Activated naive CD4-positive, alpha-beta T cell treated with anti-CD3 and anti-CD28 coated beads, Interleukin-2, amount 10 ng/mL, durations not matched to agents 7 days and 5 days (primary cell): ENCODE measurements around the gene NTNG1.

Source experiments
- CTCF ChIA-PET: fragments of 350-600 bp; sonication (Branson Sonifier 250); formaldehyde crosslinking; loops from one replicate; lab custom pipeline; 2021; ENCODE audit warnings: antibody characterized with exemption; lab: Charles Lee
- DNase-seq: peaks from one replicate; pipeline ENCODE4 v3.0.0-alpha.2; 2020
- H3K27ac Mint-ChIP-seq: one replicate; pipeline ENCODE4 v1.8.0; 2021; ENCODE audit warnings: mild to moderate bottlenecking, moderate library complexity, mixed read lengths
- H3K27me3 Mint-ChIP-seq: one replicate; pipeline ENCODE4 v1.8.0; 2021; ENCODE audit warnings: mild to moderate bottlenecking, mixed read lengths
- H3K36me3 Mint-ChIP-seq: one replicate; pipeline ENCODE4 v1.8.0; 2021; ENCODE audit warnings: mixed read lengths
- H3K4me1 Mint-ChIP-seq: one replicate; pipeline ENCODE4 v1.8.0; 2021; ENCODE audit warnings: mixed read lengths
- H3K4me3 Mint-ChIP-seq: one replicate; pipeline ENCODE4 v1.8.0; 2021; ENCODE audit warnings: mild to moderate bottlenecking, moderate library complexity, mixed read lengths
- H3K9me3 Mint-ChIP-seq: one replicate; pipeline ENCODE4 v1.8.0; 2021; ENCODE audit warnings: mixed read lengths

Gene NTNG1

DNA sequence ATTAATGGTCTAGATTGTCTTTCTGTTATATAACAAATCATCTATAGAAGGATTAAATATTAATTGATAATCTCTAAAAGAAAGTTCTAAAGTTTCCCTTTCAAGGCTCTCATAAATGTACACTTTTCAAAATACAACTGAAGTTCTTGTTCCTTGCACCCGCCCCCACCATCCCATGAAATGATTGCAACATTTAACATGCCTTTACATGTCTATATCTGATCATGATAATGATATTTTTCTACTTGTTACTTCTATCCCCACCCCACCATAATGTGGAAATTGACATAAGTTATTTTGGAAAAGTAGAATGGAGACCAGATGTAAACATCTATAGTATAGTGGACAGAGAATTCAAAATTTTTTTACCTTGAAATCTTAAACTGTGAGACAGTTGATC lies 186.6 kb downstream of the NTNG1 start:
- Mint-ChIP-seq H3K27ac (no peak overlapping the region), H3K4me3 (no peak overlapping the region), H3K9me3 (no peaks in the 10 kb centered on the region), H3K4me1 (no peaks in the 10 kb centered on the region), H3K36me3 (no peaks in the 10 kb centered on the region), H3K27me3 (no peaks in the 10 kb centered on the region)
- CTCF ChIA-PET = no interaction called here
- DNase-seq = no peak

DNA sequence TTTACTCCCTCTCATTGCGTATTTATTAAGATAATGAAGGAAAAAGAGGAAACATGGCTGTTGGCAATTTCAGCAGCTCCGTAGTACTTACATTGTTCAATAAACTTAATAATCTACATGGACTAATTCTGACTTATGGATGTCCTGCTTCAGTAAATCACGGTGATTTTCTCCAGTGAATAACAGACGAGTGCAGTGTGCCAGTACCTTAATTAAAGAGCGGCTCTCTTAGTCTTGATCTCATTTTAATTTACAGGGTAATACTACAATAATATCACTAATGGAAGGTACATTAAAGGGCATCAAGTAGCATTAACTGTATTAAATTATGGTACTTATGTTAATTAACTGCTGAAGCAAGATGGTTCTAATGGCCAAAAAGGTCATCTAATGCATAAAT lies 187.2 kb downstream of the NTNG1 start:
- Mint-ChIP-seq H3K27ac (no peak overlapping the region), H3K27me3 (no peaks in the 10 kb centered on the region), H3K9me3 (no peaks in the 10 kb centered on the region), H3K36me3 (no peaks in the 10 kb centered on the region), H3K4me3 (no peak overlapping the region), H3K4me1 (no peaks in the 10 kb centered on the region)
- DNase-seq = no peak
- CTCF ChIA-PET = no interaction called here

DNA sequence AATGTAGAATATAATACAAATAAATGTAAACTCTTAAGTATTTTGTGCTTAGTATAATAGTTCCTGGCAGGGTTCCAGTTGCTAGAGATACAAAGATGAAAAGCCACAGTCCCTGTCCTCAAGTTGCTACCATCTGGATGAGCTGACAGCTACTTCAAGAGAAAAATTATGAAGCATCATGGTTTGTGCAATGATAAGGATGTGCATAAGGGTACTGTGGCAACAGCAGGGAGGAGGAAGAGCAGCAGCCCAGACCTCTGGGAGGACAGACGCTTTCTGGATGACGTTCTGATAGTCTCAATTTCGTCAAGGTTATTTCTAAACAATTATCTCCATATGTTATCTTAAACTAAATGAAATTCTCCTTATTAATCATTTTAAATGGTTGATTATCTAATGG lies 198.9 kb downstream of the NTNG1 start:
- Mint-ChIP-seq H3K4me3 (no peak overlapping the region), H3K36me3 (no peaks in the 10 kb centered on the region), H3K27ac (no peak overlapping the region), H3K9me3 (no peaks in the 10 kb centered on the region), H3K27me3 (no peaks in the 10 kb centered on the region), H3K4me1 (no peaks in the 10 kb centered on the region)
- CTCF ChIA-PET = no interaction called here
- DNase-seq = no peak

DNA sequence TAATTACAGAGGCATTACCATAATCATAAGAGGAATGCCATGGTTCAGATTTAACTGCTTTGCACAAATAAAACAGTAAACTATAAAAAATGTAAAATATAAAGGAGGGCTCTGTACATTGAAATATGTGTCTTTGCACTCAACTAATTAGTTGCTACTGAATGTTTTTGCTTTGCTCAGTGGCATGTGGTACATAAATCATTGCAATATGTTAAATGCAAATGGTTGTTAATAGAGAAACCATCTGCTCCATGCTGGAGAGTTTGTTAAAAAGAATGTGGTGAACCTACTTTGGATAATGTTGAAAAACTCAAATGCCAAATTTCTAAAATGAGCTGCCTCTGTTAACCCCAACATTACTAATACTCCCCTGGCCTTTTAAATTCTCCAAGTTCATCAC lies 201.5 kb downstream of the NTNG1 start:
- H3K27ac Mint-ChIP-seq = no peak overlapping the region
- CTCF ChIA-PET = no interaction called here
- H3K9me3 Mint-ChIP-seq = no peaks in the 10 kb centered on the region
- H3K4me3 Mint-ChIP-seq = no peak overlapping the region
- no peaks in the 10 kb centered on the region for H3K36me3 Mint-ChIP-seq
- DNase-seq = no peak
- H3K27me3 Mint-ChIP-seq = no peaks in the 10 kb centered on the region
- H3K4me1 Mint-ChIP-seq = no peaks in the 10 kb centered on the region

DNA sequence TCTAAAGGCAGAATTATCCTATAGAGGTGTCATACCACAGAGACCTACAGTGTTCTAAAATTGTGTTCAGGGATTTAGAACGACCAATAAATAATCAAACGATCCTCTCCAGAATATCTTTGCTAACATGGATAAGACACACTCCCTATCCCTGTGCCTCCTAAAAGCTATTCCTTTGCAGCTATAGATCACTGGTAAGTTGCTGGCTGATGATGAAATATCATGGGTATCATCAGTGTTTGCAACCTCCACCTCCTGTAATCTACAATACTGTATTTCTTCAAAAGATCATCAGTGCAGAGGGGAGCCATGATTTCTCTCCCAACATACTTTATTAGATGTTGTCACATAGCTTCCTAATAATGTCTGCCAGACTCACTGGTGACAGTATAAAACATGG lies 201.9 kb downstream of the NTNG1 start:
- no peak for DNase-seq

DNA sequence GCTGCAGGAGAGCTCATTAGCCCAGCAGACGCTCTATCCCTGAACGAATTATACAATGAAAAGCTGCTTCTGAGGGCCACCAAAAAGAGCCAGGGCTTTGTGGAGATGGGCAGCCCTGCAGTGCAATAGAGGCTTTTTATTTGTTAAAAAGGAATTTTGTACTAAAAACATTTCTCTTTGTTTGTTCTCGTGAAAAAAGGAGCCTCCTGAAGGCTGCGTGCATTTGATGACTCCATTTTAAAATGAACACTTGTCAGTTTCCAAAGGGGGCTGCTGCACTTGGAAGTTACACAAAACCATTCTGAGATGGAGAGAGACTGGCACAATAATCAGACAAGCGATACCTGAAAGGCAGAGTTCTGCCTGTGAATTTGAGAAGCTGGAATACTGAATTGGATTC lies 202.8 kb downstream of the NTNG1 start:
- CTCF ChIA-PET = no interaction called here
- Mint-ChIP-seq H3K27me3 (no peaks in the 10 kb centered on the region), H3K9me3 (no peaks in the 10 kb centered on the region), H3K36me3 (no peaks in the 10 kb centered on the region), H3K4me1 (no peaks in the 10 kb centered on the region), H3K27ac (no peak overlapping the region), H3K4me3 (no peak overlapping the region)
- no peak for DNase-seq

More for the DNA sequence above, 201.9 kb downstream of the NTNG1 start:
- H3K9me3 Mint-ChIP-seq = no peaks in the 10 kb centered on the region
- H3K4me1 Mint-ChIP-seq = no peaks in the 10 kb centered on the region
- H3K36me3 Mint-ChIP-seq = no peaks in the 10 kb centered on the region
- CTCF ChIA-PET = no interaction called here
- no peaks in the 10 kb centered on the region for H3K27me3 Mint-ChIP-seq
- H3K27ac Mint-ChIP-seq = no peak overlapping the region
- no peak overlapping the region for H3K4me3 Mint-ChIP-seq

DNA sequence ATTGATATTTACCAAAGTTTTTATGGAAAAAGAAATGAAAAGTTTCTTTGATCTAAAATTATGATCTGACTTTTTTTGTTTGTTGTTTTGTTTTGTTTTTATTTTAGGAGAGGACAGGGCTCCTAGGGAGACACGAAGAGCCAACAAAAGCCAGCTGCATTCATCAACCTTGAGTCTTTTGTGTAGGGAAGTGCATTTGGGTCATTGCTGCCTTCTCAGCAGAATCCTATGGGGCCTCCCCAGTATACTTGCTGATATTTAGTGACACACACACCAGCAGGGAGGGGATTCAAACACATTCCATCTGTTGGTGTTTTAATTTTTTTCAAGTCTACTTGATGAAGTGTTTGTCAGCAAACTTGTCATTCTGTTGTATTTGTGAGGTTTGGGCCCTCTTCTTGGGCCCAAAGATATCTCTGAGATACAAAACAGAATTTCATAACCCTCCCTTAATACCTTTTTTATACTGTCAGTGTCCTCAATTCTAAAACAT lies 203.5 kb downstream of the NTNG1 start:
- Mint-ChIP-seq H3K27me3 (no peaks in the 10 kb centered on the region), H3K36me3 (no peaks in the 10 kb centered on the region), H3K9me3 (no peaks in the 10 kb centered on the region), H3K4me3 (no peak overlapping the region), H3K27ac (no peak overlapping the region), H3K4me1 (no peaks in the 10 kb centered on the region)
- DNase-seq = no peak
- CTCF ChIA-PET = no interaction called here

DNA sequence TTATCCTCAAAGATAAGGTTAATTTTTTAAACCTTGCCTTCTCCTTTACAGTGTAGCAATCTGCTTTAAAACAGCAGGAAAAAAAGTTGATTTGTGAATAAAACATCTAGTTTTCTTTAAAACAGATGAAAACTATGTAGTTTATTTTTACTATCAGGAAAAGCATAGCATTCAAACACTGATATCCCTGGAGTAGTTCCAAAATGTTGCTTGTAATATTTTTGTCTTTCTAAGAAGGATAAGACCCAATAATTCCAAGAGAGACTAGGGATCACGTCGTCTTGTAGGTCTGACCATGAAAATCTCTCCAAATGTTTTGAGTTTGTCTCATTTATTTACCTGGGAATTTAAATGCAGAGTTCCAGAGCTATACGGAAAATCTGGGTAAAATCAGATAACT lies 204.0 kb downstream of the NTNG1 start:
- no peak overlapping the region for H3K4me3 Mint-ChIP-seq
- no peaks in the 10 kb centered on the region for H3K36me3 Mint-ChIP-seq
- DNase-seq = no peak
- H3K9me3 Mint-ChIP-seq = no peaks in the 10 kb centered on the region
- no peaks in the 10 kb centered on the region for H3K4me1 Mint-ChIP-seq
- no peak overlapping the region for H3K27ac Mint-ChIP-seq
- H3K27me3 Mint-ChIP-seq = no peaks in the 10 kb centered on the region
- CTCF ChIA-PET = no interaction called here

DNA sequence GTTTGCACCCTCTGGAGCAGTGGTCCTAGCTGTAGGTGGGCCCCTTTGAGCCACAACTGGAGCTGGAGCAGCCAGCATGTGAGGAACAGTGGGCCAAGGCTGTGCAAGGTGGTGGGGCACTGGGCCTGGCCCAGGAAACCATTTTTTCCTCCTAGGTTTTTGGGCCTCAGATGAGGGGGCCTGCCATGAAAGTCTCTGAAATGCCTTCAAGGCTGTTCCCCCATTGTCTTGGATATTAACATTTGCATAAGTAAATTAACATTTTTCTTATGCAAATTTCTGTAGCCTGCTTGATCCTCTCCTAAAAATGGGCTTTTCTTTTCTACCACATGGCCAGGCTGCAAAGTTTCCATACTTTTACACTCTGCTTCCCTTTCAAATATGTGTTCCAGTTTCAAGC lies 212.0 kb downstream of the NTNG1 start:
- Mint-ChIP-seq H3K36me3 (no peaks in the 10 kb centered on the region), H3K27me3 (no peaks in the 10 kb centered on the region), H3K4me1 (no peaks in the 10 kb centered on the region), H3K27ac (no peak overlapping the region), H3K4me3 (no peak overlapping the region), H3K9me3 (peaks cover 2% of the 10 kb centered on the region)
- CTCF ChIA-PET = no interaction called here
- no peak for DNase-seq

DNA sequence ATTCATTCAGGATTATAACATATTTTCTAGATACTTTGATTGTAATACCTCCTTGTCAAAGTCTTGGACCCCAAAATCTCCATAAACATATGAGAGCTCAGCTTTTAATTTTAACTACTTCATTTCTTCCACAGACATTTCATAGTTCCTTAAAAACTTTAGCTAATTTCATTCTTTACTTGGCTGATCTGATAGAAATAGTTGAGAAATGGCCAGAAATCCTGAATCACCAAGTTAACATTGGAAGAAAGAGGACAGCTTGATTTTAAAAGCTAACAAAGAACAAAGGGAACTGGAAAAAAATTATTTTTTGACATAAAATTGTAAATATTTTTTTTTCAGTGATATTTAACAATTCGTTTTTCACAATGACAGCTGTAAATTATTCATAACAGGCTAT lies 216.5 kb downstream of the NTNG1 start:
- no peak for DNase-seq
- H3K27me3 Mint-ChIP-seq = no peaks in the 10 kb centered on the region
- no peak overlapping the region for H3K4me3 Mint-ChIP-seq
- H3K9me3 Mint-ChIP-seq = no peaks in the 10 kb centered on the region
- no peak overlapping the region for H3K27ac Mint-ChIP-seq
- no peaks in the 10 kb centered on the region for H3K4me1 Mint-ChIP-seq
- no peaks in the 10 kb centered on the region for H3K36me3 Mint-ChIP-seq
- CTCF ChIA-PET = interaction anchor here (0.5 kb wide), 1 partner anchor 288 kb away, joined by 3 read pairs; no protein-coding TSS in a partner anchor

DNA sequence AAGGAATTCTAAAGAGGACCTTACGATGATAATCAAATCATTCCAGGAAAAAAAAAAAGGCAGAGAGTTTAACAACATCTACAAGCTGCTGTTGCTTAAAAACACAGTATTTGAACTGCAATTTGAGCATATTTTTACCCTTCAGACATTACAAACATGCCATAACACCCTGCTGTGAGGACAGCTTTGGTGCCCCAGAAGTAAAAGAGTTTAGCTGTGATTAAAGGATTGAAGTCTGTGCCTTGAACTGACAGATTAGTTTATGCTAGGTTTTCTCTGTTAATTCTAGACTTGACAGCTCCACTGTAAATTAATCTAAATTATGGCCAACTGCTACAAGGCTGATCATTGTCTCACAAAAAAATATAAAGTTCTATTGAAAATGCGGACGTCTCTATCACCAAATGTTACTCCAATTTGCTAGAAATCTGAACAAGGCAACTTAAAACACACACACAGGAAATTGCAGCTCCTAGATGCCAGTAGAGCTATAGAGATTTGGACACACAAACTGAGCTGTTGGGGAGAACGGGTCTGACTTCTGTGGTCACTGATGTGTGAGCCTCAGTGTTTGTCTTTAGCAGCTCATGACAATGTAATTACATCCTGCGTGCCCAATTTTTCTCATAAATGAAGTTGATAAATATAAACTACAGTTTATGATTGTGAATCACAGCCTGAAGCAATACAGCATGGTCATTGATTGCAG lies 217.9 kb downstream of the NTNG1 start:
- H3K27ac Mint-ChIP-seq = no peak overlapping the region
- no peak overlapping the region for H3K4me3 Mint-ChIP-seq
- no peaks in the 10 kb centered on the region for H3K27me3 Mint-ChIP-seq
- CTCF ChIA-PET = no interaction called here
- no peak for DNase-seq
- no peaks in the 10 kb centered on the region for H3K36me3 Mint-ChIP-seq
- no peaks in the 10 kb centered on the region for H3K9me3 Mint-ChIP-seq
- no peaks in the 10 kb centered on the region for H3K4me1 Mint-ChIP-seq

DNA sequence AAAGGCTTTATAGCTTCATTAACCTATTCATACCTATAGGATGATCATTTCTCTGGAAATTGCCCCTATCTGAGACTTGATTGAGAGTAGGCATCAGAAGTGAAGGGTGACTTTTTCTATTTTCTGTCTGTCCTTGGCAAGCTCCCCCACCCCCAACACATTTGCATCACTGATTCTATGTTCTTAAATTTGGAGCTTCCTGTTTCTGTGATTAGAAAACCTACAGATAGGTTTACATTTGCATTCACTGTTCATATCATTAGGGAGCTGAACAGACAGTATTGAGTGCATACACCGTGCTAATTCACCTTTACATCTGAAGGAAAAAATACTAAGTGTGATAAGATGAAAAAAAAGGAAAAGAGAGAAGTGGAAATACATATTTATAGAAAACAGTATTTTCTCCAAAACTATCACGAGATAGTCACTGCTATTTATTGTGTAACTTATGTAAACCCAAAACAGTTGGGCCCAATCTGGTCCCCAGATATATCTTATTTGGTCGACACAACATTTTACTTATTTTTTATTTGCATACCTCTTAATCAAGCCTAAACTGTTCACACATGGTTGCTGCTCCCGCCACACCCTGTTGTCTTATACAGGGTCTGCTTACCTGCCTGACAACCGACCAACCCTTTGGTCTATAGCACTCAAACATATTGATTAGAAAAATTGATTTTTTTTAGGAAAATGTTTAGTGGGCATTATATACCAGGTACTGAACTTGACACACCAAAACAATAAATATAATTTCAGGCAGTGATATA lies 218.8 kb downstream of the NTNG1 start:
- no peaks in the 10 kb centered on the region for H3K27me3 Mint-ChIP-seq
- no peaks in the 10 kb centered on the region for H3K9me3 Mint-ChIP-seq
- CTCF ChIA-PET = no interaction called here
- H3K27ac Mint-ChIP-seq = no peak overlapping the region
- no peak overlapping the region for H3K4me3 Mint-ChIP-seq
- no peaks in the 10 kb centered on the region for H3K4me1 Mint-ChIP-seq
- no peaks in the 10 kb centered on the region for H3K36me3 Mint-ChIP-seq
- DNase-seq = no peak

DNA sequence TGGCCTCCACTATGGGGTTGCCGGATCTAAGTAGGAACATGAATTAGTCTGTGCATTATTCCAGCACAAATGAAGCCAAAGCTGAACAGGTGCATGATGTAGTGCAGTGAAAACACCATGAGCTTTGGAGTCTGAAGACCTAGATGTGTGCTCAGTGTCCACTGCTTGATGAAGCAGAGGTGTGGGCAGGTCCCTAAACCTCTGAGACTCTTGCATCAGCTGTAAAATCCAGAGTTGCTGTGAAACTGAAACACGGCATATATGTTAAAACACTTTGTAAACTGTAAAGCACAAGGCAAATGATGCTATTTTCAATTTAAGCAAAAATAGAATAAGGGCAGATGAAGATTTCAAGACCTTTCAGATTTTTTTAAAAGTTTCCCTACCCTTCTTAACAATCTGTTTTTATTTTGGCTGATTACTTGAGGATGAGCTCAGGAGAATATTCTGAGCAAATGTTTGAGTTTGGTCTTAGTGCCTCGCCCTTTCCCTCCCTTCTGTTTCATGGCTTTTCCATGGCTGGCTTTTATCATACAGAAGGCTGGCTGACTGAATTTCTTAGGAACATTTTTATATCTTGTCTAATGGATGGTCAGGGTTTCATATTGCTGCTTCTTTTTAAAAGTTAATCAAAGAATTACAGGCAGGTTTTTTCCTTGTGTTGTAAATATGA lies 221.8 kb downstream of the NTNG1 start:
- Mint-ChIP-seq H3K4me3 (no peak overlapping the region), H3K27me3 (no peaks in the 10 kb centered on the region), H3K36me3 (no peaks in the 10 kb centered on the region), H3K9me3 (no peaks in the 10 kb centered on the region), H3K4me1 (no peaks in the 10 kb centered on the region), H3K27ac (no peak overlapping the region)
- DNase-seq = no peak
- CTCF ChIA-PET = no interaction called here

DNA sequence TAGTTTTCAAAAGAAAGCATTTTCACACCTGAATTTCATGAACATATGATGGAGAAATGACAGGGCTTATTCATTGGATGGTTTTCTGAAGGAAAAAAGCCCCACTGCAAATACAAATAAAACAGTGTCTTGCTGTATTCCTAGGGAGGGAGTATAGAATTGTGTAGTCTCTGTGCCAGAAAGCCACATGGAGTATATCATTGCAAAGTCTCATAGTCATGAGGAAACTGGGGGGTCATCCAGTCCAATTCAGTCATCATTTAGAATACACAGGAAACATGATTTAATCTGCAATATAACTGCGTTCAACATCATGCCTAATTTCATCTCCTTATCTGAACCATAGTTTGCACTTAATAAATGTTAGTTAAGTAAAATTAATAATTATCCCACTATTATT lies 222.3 kb downstream of the NTNG1 start:
- Mint-ChIP-seq H3K4me3 (no peak overlapping the region), H3K27ac (no peak overlapping the region), H3K4me1 (no peaks in the 10 kb centered on the region), H3K27me3 (no peaks in the 10 kb centered on the region), H3K36me3 (no peaks in the 10 kb centered on the region), H3K9me3 (no peaks in the 10 kb centered on the region)
- CTCF ChIA-PET = no interaction called here
- DNase-seq = no peak
